ENCODE measurements around the gene ARID1B.

ARID1B gene

GRCh38 chr6:157008568-157008967 lies 231.4 kb downstream of the ARID1B start:
- H3K9me3 ChIP-seq (ENCODE audit: control insufficient read depth, insufficient read depth, low read depth, low read length), result no peaks in the 10 kb centered on the region
- CTCF ChIA-PET, result no interaction called here
- H3K4me3 ChIP-seq (ENCODE audit: low read depth, low read length), result no peak overlapping the region
- no peaks in the 10 kb centered on the region for H3K4me1 ChIP-seq (ENCODE audit: control insufficient read depth, insufficient read depth, low read length)
- TF ChIP-seq ZNF704 (tag by site-specific recombination; IDR thresholded peaks at IDR 0.05) (no peak), ZNF501 (tag by site-specific recombination; IDR thresholded peaks at IDR 0.05) (no peak), ZNF223 (tag by site-specific recombination; IDR thresholded peaks at IDR 0.05) (no peak), ZNF2 (tag by site-specific recombination; IDR thresholded peaks at IDR 0.05) (no peak), ZNF274 (IDR thresholded peaks at IDR 0.05; ENCODE audit: low read length) (no peak), ZNF274 (tag by site-specific recombination; IDR thresholded peaks at IDR 0.05; ENCODE audit: borderline replicate concordance) (no peak), OSR2 (tag by site-specific recombination; IDR thresholded peaks at IDR 0.05) (no peak), HOXC10 (CRISPR knock-in tag; IDR thresholded peaks at IDR 0.05) (no peak), FEZF1 (tag by site-specific recombination; IDR thresholded peaks at IDR 0.05) (no peak), ZNF311 (tag by site-specific recombination; IDR thresholded peaks at IDR 0.05; ENCODE audit: borderline replicate concordance) (no peak), ZNF510 (tag by site-specific recombination; IDR thresholded peaks at IDR 0.05; ENCODE audit: insufficient replicate concordance) (no peak), ZNF785 (tag by site-specific recombination; IDR thresholded peaks at IDR 0.05) (no peak), ZNF350 (tag by site-specific recombination; IDR thresholded peaks at IDR 0.05) (no peak), ZNF830 (tag by site-specific recombination; IDR thresholded peaks at IDR 0.05; ENCODE audit: low read depth) (no peak), GLIS2 (tag by site-specific recombination; IDR thresholded peaks at IDR 0.05) (no peak), ZNF548 (tag by site-specific recombination; IDR thresholded peaks at IDR 0.05) (no peak), ZFP69B (tag by site-specific recombination; IDR thresholded peaks at IDR 0.05) (no peak), ZNF777 (tag by site-specific recombination; IDR thresholded peaks at IDR 0.05; ENCODE audit: borderline replicate concordance) (no peak), KLF8 (tag by site-specific recombination; IDR thresholded peaks at IDR 0.05) (no peak), ZSCAN30 (tag by site-specific recombination; IDR thresholded peaks at IDR 0.05) (no peak), ZNF571 (tag by site-specific recombination; IDR thresholded peaks at IDR 0.05) (no peak)
- H3K36me3 ChIP-seq (ENCODE audit: control insufficient read depth in 2 of 2, insufficient read depth in 1 of 2, low read length in 2 of 2), result no peaks in the 10 kb centered on the region
- POLR2A ChIA-PET, result no interaction called here
- H3K27ac ChIP-seq (ENCODE audit: extremely low read depth, low read depth, low read length), result no peak overlapping the region

- no peak overlapping the region for H3K27ac ChIP-seq (ENCODE audit: extremely low read depth, low read depth, low read length)
- CTCF ChIA-PET, result interaction anchor here (0.6 kb wide), 1 partner anchor 122 kb away, joined by 3 read pairs; no protein-coding TSS in a partner anchor
- no peaks in the 10 kb centered on the region for H3K36me3 ChIP-seq (ENCODE audit: control insufficient read depth in 2 of 2, insufficient read depth in 1 of 2, low read length in 2 of 2)
- no peaks in the 10 kb centered on the region for H3K9me3 ChIP-seq (ENCODE audit: control insufficient read depth, insufficient read depth, low read depth, low read length)
- no peak overlapping the region for H3K4me3 ChIP-seq (ENCODE audit: low read depth, low read length)
- POLR2A ChIA-PET, result no interaction called here
- TF ChIP-seq ZBTB20 (tag by site-specific recombination; IDR thresholded peaks at IDR 0.05) (no peak), SP3 (tag by site-specific recombination; IDR thresholded peaks at IDR 0.05) (no peak), OSR2 (tag by site-specific recombination; IDR thresholded peaks at IDR 0.05) (no peak), ZSCAN23 (tag by site-specific recombination; IDR thresholded peaks at IDR 0.05) (no peak), ZNF266 (tag by site-specific recombination; IDR thresholded peaks at IDR 0.05; ENCODE audit: low read depth) (no peak), KLF16 (tag by site-specific recombination; IDR thresholded peaks at IDR 0.05) (no peak), ZNF768 (tag by site-specific recombination; IDR thresholded peaks at IDR 0.05) (no peak), ZNF132 (tag by site-specific recombination; IDR thresholded peaks at IDR 0.05; ENCODE audit: borderline replicate concordance) (no peak), ZNF248 (tag by site-specific recombination; IDR thresholded peaks at IDR 0.05) (no peak), ZNF549 (tag by site-specific recombination; IDR thresholded peaks at IDR 0.05) (no peak)
- H3K4me1 ChIP-seq (ENCODE audit: control insufficient read depth, insufficient read depth, low read length), result no peaks in the 10 kb centered on the region
Observed at GRCh38 chr6:157012355-157012754, 235.2 kb downstream of the ARID1B start.

Data from HEK293 (cell line).